Right kidney (tissue), 1 donor: ENCODE measurements around the gene MGAT1.
"Not testable (repeated sequence)": the region's sequence is repeated elsewhere in the genome, so short reads cannot be mapped to it uniquely, and the experiment has no call there.

Experiments used
- DNase-seq: peaks from one replicate; pipeline ENCODE4 v3.0.0-alpha.2; 2016

MGAT1 gene

DNA sequence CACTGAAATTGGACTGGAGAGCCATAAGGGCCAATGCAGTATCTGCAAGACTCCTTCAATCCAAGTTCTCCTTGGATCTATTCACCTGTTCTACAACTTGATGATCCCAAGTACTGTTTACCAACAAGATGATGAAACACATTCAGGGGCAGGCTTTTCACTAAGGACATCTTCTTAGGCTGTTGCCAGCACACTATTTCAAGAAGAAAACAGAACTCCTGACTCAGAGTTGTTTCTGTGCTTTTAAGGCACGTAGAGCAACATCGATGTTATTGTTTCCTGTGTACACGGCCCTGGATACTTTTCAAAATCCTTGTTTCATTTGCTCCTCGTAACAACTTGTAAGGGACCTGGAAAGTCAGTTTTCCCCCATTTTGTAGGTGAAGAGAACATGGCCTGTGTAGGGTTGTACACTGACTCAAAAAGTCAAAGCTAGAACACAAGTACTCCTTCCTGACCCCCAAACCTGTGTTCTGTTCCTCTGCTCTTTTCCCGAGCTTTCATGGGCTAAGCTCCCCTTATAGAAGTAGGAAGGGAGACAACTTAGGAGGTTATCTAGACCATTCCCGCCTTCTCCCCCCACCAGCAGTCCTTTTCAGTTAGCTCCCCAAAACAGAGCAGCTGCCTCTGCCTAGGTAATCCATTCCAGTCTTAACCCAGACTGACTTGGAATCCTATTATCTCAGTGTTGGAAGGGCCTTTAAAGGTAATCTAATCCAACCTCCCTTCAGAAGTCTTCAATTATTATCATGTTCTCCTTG lies 5.2 kb upstream of the MGAT1 start:
- no peak for DNase-seq

DNA sequence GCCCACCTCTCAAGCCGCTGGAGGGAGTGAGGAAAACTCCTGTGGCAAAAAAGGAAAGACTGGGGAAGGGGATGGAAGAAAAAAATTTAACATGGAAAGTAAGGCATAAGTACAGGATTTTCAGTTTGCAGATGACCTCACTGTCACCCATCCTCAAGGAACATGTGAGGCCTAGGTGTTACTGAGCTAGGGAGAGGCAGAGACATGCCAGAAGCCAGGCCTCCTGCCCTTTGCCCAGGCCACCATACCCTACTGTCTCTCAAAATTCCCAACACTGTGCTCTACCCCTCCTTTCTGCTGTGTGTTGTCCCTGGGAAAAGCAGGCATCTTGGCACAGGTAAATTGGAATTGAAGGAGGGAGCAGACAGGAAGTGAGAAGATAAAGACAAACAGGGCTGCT lies 4.4 kb upstream of the MGAT1 start:
- no peak for DNase-seq

DNA sequence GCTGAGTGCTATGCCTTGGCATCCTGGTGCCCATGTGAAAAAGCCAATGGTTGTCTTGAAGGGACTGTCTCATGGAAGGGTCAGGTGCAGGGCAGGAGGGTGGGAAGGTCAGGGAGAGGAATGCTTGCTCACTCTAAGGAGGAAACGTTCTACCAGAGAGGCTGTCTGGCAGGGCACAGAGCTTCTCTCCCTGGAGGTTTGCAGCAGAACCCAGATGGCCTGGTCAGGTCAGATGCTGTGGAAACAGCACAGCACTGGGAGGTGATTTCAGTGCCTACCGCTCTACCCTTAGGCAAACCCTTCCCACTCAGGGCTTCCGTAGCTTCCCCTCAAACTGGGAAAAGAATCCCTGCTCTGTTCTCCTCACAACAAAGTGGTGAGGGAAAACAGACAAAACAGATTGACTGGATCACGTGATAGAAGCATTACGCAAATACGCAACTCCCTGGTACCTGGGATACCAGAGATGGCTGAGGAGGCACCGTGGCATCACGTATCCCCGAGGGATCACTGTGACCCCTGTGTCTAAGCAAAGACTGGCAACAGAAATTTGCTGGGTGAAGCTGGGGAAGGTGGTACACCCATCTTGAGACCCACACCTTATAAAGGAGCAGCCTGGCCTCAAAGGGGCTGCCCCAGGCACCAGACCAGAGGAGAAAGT lies 3.9 kb upstream of the MGAT1 start:
- no peak for DNase-seq

DNA sequence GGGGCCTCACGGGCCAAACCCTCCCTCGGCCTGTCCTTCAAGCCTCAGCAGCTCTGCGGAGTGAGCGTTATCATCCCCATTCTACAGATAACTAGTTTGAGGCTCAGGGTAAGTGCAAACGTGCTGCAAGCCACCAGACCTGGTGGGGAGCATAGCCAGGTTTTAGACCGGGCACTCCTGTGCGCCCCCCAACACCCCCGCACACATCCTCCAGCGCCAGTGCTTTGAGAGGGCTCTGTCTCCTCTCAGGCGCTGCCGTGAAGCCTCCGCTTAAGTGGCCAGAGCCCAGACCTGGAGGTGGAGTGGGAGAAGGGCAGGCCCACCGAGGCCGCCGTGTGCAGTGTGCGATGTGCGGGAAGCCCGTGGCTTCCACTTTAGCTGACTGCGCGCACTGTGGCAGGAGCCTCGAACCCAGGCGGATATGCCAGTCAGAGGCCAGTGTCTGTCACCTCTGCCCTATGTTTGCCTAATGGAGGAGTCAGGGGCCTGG lies 1.6 kb upstream of the MGAT1 start:
- DNase-seq, result no peak

DNA sequence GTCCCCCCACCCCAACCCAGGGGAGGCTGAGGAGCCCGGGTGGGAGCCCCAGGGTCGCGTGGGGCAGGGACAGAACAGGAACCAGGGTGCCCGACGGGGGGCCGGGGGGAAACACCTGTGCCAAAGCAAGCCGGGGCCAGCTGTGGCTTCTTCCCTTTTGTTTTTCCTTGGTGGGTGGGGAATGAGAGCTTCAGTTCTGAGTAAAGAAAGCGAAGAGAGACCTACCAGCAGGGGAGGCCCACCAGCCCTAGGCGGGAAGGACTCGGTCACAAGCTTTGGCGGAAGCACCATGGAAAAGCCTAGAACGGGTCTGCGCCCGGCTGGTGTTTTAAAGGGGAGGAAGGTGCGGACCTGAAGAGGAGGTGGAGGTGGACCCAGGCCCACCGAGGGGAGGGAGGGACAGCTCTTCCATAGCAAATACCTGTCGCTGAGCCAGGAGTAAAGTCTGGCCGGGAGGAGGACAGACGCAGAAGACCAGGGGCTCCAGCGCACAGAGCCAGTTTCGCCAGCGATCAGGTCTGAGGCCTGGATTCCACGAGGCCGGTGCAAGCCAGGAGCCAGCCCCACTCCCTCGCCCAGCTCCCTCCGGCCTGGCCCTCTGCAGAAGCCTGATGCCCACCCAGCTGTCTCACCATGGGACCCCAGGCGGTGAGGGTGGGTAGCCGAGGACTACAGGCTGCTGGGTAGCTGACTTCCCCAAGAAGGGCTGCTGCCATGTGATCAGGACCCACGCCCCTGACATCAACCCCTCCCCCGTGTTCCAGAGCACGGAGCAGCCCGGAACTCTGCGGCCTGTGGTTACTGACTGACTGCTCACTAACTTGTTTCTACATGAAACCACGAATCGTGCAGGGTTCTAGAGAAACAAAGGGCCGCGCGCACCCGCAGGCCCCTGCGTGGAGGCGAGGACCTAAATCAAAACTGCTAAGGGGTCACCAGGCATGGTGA lies 849 bp upstream of the MGAT1 start:
- peak; percentile 60 for DNase-seq

DNA sequence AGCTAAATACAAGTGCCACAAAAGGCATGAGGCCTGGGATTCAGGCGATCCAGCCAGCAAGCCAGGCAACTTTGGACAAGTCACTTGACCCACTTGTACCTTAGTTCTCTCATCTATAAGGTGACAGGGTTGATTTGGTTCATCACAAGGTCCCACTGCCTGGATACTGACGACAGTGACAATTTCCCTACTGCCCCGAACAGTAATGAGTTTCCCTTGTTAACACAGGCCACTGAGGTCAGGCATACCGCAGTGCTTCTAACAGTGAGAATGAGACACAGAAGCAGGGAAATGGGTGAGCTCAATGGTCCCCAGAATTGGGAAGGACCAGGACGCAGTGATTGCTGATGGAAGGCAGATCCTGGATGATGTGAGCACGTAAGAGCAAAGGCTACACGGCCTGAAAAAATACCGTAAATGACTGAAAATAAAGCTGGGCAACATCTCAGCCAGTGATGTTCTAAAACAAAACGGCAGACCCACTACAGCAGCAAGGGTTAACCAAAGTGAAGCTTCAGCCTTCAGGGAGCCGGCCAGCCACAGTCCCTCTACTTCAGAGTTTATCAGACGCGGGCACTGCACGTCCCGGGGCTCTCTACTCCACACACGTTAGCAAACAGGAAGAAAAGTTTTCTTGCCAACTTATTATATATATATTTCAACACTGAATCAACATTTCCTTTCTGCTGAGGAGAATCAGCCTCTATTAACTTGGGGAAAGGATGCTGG lies 846 bp downstream of the MGAT1 start:
- no peak for DNase-seq

DNA sequence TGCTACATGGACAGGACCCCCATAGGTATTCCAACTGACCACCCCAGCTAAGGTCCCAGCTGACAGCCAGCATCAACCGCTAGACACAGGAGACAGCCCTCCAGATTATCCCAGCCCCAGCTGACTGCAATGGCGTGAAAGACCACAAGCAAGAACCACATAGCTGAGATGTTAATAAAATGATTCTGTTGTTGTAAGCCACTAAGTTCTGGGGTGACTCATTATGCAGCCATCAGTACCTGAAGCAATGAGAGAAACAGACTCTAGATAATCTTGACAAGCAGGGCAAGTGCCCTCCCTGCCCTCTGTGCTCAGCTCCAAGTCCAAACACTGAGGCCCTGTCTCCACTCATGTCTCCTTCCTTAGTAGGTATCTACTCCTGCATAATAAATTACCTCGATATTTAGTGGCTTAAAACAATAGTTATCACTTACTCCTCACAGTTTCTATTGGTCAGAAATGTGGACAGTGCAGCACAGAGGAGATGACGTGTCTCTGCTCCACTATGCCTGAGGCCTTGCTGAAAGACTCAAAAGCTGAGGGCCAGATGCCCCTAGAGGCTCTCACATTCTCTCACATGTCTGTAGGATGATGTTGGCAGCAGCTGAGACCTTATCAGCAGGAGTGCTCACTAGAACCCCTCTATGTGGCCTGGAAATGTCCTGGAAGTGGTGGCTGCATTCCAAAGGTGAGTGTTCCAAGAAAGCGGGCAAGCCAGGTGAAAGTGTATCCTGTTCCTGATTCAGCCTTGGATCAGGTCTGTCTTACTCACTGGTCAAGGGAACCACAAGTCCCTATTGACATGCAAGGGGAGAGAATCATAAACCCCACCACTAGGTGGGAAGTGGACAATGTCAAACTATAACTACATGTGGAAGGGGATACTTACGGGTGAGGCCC lies 2.5 kb downstream of the MGAT1 start:
- DNase-seq, result no peak

DNA sequence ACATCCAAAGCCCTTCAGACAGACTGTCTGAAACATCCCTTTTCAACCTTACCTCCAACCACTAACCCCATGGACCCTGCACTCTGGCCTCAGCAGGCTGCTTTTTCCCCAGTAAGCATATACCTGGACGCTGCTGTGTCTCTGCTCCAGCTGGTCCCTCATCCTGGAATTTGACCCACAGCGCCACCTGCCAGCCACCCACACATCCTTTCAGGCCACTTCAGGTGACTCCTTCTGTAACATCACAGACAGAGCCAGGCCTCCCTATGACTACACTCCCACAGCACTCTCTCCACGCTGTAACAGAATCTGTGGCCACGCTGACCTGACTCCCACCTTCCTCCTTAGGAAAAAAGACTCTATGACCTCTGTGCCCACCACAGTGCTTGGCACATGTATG lies 3.4 kb downstream of the MGAT1 start:
- DNase-seq, result no peak

DNA sequence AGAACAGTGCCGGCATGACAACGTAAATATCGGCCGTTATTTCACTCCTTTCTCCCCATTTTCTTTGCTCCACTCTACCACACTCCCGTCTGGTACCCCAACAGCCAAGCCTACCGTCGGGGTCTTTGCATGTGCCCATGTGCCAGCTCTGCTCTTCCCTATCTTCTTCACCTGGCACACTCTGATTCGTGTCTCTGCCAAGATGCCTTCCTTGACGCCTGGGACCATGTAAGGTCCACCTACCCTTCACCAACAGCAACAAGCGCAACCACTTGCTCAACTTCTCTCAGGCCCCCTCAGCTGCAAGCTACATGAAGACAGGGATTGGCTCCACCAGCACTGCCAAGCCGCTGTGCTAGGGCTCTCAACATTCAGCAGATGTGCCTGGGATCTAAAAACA lies 4.4 kb downstream of the MGAT1 start:
- no peak for DNase-seq

DNA sequence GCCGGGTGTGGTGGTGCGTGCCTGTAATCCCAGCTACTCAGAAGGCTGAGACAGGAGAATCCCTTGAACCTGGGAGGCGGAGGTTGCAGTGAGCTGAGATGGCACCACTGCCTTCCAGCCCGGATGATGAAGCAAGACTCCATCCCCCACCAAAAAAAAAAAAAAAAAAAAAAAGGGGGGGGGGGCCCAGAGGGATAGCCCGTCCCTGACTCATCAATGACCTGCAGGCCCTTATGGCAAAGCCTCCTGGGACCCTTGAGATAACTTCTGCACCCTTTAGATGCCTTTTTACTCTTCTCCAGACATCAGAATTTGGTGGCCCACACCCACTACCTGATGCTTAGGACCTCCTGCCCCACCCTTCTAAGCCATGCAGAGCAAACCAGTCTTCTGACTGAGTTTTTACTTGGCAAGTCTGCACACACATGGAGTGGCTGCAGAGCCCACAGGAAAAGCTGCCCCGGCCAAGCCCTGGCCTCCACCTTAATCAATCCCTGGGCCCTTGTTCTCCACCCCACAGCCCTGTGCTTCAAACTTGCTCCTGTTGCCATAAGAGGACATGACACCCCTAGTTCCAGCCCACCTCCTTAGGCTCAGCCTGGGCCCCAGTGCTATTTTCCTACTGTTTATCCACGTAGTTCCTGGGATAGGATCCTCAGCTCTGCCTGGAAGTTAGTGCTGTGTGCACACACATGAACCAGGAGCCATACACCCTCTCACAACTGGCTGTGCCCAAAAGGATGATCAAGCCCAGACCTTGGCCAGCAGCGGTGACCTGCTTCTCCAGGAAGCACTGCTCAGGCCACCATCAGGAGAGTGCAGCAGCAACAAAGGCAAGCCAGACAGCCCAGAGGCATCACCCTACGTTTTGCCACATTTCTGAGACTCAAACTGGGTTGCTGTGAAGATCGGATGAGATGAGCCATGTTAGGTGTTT lies 5.1 kb downstream of the MGAT1 start:
- no peak for DNase-seq

DNA sequence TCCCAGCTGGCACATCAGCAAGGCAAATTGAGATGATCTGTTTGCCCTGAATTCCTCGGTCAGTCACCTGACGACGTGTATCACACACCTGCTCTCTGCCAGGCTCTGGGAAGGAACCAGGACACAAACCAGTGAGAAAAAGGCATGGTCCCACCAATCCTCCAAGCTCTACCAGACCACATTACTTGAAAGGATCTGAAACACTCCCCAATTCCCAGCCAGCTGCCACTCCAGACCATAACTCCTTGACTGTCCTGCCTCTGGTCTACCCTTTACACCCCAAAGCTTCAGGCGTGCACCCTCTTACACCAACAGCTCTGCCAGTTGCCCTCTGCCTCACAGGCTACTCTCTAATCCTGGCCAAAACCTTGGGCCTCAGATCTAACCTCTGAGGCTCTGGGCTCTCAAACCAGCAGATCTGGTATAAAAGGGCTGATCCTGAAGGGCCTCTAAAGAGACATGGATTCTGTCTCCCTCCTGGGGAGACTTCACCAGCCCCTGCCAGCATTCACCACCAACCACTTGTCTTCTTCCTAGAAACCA lies 6.8 kb downstream of the MGAT1 start:
- no peak for DNase-seq

DNA sequence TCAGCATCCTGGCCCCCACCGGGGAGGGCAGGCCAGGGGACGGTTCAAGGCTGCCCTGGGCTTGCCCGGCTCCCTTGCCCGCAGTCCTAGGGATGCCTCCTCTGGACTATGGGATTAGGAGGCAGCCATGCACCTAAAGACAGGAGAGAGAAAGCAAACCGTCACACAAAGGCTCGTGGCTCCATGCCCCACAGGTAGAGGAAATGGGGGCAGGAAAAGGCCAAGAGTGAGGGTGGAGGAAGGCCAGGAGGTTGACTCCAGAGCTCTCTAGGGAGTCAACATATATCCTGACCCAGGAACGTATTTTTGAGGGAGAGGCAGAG lies 9.7 kb downstream of the MGAT1 start:
- no peak for DNase-seq

DNA sequence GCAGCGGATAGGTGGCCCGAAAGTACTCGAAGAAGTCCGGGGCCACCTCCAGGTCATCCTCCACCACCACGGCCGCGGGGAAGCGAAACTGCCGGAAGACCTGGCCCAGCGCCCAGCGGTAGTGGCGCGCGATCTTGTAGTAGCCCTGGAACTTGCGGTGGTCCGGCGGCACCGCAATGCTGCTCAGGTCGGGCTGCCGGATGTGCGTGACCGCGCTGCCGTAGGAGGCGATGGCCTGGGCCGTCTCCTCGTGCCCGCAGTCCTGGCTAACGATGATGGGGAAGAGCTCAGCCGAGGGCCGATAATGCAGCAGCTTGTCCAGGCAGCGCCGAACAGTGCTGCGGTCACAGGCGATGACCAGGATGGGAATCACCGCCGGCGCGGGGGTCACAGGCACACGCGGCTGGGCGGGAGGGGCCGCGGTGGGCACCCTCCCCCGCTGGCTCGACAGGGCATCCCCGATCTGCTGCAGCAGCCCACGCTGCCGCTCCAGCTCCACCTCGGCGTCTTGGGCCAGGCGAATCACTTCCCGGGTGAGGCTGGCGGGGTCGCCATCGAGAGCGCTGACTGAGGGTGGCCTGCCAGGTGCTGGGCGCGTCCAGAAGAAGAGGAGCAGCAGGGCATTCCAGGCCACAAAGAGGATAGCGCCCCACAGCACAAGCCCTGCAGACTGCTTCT lies 10.2 kb downstream of the MGAT1 start:
- DNase-seq, result no peak

DNA sequence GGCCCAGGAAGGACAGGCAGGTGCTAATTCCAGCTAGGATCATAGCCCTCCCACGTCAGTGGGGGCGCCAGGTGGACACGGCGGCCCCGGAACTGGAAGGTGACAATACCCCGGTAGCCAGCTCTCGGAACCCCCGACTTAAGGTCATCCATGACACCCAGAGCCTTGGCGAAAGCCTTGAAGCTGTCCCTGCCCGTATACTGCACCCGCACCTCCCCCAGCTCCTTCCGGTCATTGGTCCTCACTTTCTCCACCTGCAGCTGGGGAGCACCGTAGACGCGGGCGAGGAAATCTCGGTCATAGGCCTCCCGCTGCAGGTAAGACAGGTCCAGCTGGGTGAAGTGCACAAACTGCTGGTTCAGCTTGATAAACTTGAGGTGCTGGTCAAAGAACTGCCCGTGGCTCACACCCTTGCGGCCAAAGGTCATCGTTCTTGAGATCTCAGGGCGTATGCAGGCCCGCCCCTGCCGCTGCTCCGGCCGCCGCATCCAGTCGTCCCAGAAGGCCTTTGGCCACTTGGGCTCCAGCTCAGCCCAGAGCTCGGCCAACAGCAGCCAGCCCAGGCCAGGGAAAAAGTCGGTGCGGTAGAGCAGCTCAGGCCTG lies 10.9 kb downstream of the MGAT1 start:
- DNase-seq, result no peak

DNA sequence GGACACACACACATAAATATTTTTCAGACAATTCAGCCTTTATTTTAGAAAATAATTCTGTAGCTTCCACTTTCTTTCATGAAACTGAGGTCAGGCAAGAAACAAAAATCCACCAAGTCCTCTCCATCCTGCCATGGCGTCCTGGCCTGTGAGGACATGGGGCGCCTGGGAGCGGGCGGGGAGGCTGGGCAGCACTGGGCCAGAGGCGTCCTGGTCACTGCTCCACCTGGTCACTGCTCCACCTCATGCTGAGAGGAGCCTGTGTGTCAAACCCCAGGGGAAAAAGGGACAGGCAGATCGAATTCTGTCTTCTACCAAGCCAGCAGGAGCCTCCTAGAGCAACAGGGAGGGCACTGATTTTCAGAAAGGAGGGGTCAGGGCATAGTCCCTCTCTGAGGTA lies 12.1 kb downstream of the MGAT1 start:
- DNase-seq, result no peak

DNA sequence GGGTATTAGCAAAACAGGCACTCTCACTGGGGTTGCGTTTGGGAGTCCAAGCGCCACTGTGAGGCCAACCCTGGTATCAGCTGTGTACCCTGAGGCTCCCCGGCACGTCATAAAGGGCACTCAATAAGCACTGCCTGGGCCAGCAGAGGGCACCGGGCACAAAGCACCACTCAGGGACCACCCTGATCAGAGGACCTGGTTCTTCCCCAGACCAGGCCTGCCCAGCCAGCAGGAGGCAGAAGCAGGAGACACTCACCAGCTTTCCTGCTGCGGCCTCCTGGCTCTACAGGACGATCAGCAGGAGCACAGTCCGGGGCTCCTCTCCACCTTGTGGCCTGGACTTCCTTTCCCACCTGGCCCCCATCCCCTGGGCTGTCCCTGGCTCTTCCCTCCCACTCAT lies 12.6 kb downstream of the MGAT1 start:
- no peak for DNase-seq

DNA sequence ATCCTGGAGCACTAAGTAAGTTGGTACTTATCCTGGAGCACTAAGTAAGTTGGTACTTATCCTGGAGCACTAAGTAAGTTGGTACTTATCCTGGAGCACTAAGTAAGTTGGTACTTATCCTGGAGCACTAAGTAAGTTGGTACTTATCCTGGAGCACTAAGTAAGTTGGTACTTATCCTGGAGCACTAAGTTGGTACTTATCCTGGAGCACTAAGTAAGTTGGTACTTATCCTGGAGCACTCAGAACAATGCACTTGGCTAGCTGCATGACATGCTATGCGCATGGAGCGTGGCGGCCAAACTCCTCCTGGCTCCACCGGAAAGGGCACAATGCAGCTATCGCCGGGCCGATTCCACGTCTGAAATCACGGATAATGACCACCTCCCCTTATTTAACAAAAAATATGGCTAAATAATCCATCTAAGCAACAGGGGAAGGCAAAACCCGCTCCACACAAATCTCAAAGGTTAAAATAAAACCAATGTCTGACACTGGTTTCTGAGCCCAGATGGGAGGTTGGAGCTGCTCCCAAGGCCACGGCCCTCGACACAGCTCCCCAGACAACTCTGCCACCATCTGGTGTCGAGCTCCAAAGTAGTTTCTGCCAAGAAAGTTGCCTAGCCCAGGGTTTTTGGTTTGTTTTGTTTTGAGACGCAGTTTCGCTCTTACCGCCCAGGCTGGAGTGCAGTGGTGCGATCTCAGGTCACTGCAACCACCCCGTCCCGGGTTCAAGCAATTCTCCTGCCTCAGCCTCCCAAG lies 13.8 kb downstream of the MGAT1 start:
- DNase-seq, result not testable (repeated sequence)
